ENCODE measurements around the gene STXBP4.
A peak's percentile ranks its signal among the peaks of the same experiment; 100 is the strongest.
"Not testable (repeated sequence)": the region's sequence is repeated elsewhere in the genome, so short reads cannot be mapped to it uniquely, and the experiment has no call there.

Gene STXBP4

GRCh38 chr17:55004484-55004883 lies 35.9 kb downstream of the STXBP4 start:
- no peak for DNase-seq
- in situ Hi-C loops (cut with HindIII; ENCODE audit: low pct_ligation_motif_present, low pct_unique_long_range_greater_than_20kb, low sequenced_read_pairs) = no loop called here

- in situ Hi-C loops (cut with HindIII; ENCODE audit: low pct_ligation_motif_present, low pct_unique_long_range_greater_than_20kb, low sequenced_read_pairs) = no loop called here
- DNase-seq = peak; percentile 60
These were observed 37.0 kb downstream of the STXBP4 start for GRCh38 chr17:55005520-55005919.

GRCh38 chr17:55023626-55024025 lies 55.1 kb downstream of the STXBP4 start:
- no peak for DNase-seq
- in situ Hi-C loops (cut with HindIII; ENCODE audit: low pct_ligation_motif_present, low pct_unique_long_range_greater_than_20kb, low sequenced_read_pairs) = no loop called here

GRCh38 chr17:55037828-55038227 lies 69.3 kb downstream of the STXBP4 start:
- no peak for DNase-seq
- in situ Hi-C loops (cut with HindIII; ENCODE audit: low pct_ligation_motif_present, low pct_unique_long_range_greater_than_20kb, low sequenced_read_pairs) = no loop called here

- in situ Hi-C loops (cut with HindIII; ENCODE audit: low pct_ligation_motif_present, low pct_unique_long_range_greater_than_20kb, low sequenced_read_pairs) = no loop called here
- DNase-seq = no peak
These were observed 69.7 kb downstream of the STXBP4 start for GRCh38 chr17:55038291-55038690.

GRCh38 chr17:55040611-55041010 lies 72.0 kb downstream of the STXBP4 start:
- in situ Hi-C loops (cut with HindIII; ENCODE audit: low pct_ligation_motif_present, low pct_unique_long_range_greater_than_20kb, low sequenced_read_pairs) = no loop called here
- DNase-seq = no peak

GRCh38 chr17:55053855-55054254 lies 85.3 kb downstream of the STXBP4 start:
- peak; percentile 36 for DNase-seq
- in situ Hi-C loops (cut with HindIII; ENCODE audit: low pct_ligation_motif_present, low pct_unique_long_range_greater_than_20kb, low sequenced_read_pairs) = no loop called here

GRCh38 chr17:55054429-55054828 lies 85.9 kb downstream of the STXBP4 start:
- no peak for DNase-seq
- in situ Hi-C loops (cut with HindIII; ENCODE audit: low pct_ligation_motif_present, low pct_unique_long_range_greater_than_20kb, low sequenced_read_pairs) = no loop called here

- DNase-seq = no peak
- in situ Hi-C loops (cut with HindIII; ENCODE audit: low pct_ligation_motif_present, low pct_unique_long_range_greater_than_20kb, low sequenced_read_pairs) = no loop called here
These were observed 88.0 kb downstream of the STXBP4 start for GRCh38 chr17:55056526-55056925.

GRCh38 chr17:55057184-55057583 lies 88.6 kb downstream of the STXBP4 start:
- in situ Hi-C loops (cut with HindIII; ENCODE audit: low pct_ligation_motif_present, low pct_unique_long_range_greater_than_20kb, low sequenced_read_pairs) = no loop called here
- no peak for DNase-seq

GRCh38 chr17:55059724-55060123 lies 91.2 kb downstream of the STXBP4 start:
- in situ Hi-C loops (cut with HindIII; ENCODE audit: low pct_ligation_motif_present, low pct_unique_long_range_greater_than_20kb, low sequenced_read_pairs) = no loop called here
- DNase-seq = no peak

- in situ Hi-C loops (cut with HindIII; ENCODE audit: low pct_ligation_motif_present, low pct_unique_long_range_greater_than_20kb, low sequenced_read_pairs) = no loop called here
- no peak for DNase-seq
These were observed 94.4 kb downstream of the STXBP4 start for GRCh38 chr17:55062921-55063320.

- no peak for DNase-seq
- in situ Hi-C loops (cut with HindIII; ENCODE audit: low pct_ligation_motif_present, low pct_unique_long_range_greater_than_20kb, low sequenced_read_pairs) = no loop called here
These were observed 95.6 kb downstream of the STXBP4 start for GRCh38 chr17:55063885-55064874.

GRCh38 chr17:55067697-55068439 lies 99.3 kb downstream of the STXBP4 start:
- in situ Hi-C loops (cut with HindIII; ENCODE audit: low pct_ligation_motif_present, low pct_unique_long_range_greater_than_20kb, low sequenced_read_pairs) = no loop called here
- DNase-seq = no peak

GRCh38 chr17:55068862-55069811 lies 100.6 kb downstream of the STXBP4 start:
- DNase-seq = no peak
- in situ Hi-C loops (cut with HindIII; ENCODE audit: low pct_ligation_motif_present, low pct_unique_long_range_greater_than_20kb, low sequenced_read_pairs) = no loop called here

- no peak for DNase-seq
- in situ Hi-C loops (cut with HindIII; ENCODE audit: low pct_ligation_motif_present, low pct_unique_long_range_greater_than_20kb, low sequenced_read_pairs) = no loop called here
These were observed 101.5 kb downstream of the STXBP4 start for GRCh38 chr17:55069983-55070529.

- DNase-seq = no peak
- in situ Hi-C loops (cut with HindIII; ENCODE audit: low pct_ligation_motif_present, low pct_unique_long_range_greater_than_20kb, low sequenced_read_pairs) = no loop called here
These were observed 104.3 kb downstream of the STXBP4 start for GRCh38 chr17:55072898-55073297.

- in situ Hi-C loops (cut with HindIII; ENCODE audit: low pct_ligation_motif_present, low pct_unique_long_range_greater_than_20kb, low sequenced_read_pairs); DNase-seq: not testable (repeated sequence)
These were observed 104.9 kb downstream of the STXBP4 start for GRCh38 chr17:55073467-55073866.

Measured in ACHN (cell line).